Gastroesophageal sphincter (tissue), 4 donors: Measurements from ENCODE around the gene HSF4. TPM values are rescaled to one million over a fixed set of nuclear protein-coding genes. Genes with fewer than 3 reads are reported as not detected.

Experiments
- ATAC-seq: fragments of 150-250 bp; one replicate; pipeline ENCODE4 v1.9.1; 2016; ENCODE audit warnings: mild to moderate bottlenecking, moderate library complexity
- H3K27ac ChIP-seq, 4 donors: fragments of 200-600 bp; sonication (generic) in 3 of 4; 1 replicate in 3 of 4; 2 replicates in 1 of 4; pipeline ENCODE4 v1.5.1; 2016 to 2019
- H3K27me3 ChIP-seq: fragments of 200-600 bp; sonication (generic); one replicate; pipeline ENCODE4 v1.5.1; 2019
- H3K36me3 ChIP-seq, 2 donors: fragments of 200-600 bp; sonication (generic); one replicate each; pipeline ENCODE4 v1.5.1; 2019; ENCODE audit warnings: control low read depth in 1 of 2
- H3K4me1 ChIP-seq, 3 donors: fragments of 200-600 bp; sonication (generic); 1 replicate in 2 of 3; 2 replicates in 1 of 3; pipeline ENCODE4 v1.5.1; 2016 to 2019; ENCODE audit warnings: control low read depth in 2 of 3
- H3K4me3 ChIP-seq, 2 donors: fragments of 200-600 bp; sonication (generic); one replicate each; pipeline ENCODE4 v1.5.1; 2019; ENCODE audit warnings: mild to moderate bottlenecking in 1 of 2, moderate library complexity in 1 of 2
- H3K9me3 ChIP-seq, 3 donors: fragments of 200-600 bp; sonication (generic); one replicate each; pipeline ENCODE4 v1.5.1; 2017 to 2019; ENCODE audit warnings: control low read depth in 2 of 3
- EP300 ChIP-seq: sonication (generic); formaldehyde crosslinking; IDR thresholded peaks from one replicate; pipeline ENCODE4 v1.6.1; 2017; ENCODE audit warnings: antibody characterized with exemption, mild to moderate bottlenecking
- POLR2A ChIP-seq, 2 donors: fragments of 450-650 bp; IDR thresholded peaks; one replicate each; pipeline ENCODE4 v1.6.1; 2017; ENCODE audit warnings: antibody characterized with exemption in 2 of 2, mild to moderate bottlenecking in 2 of 2, moderate library complexity in 1 of 2
- POLR2AphosphoS5 ChIP-seq: sonication (generic); formaldehyde crosslinking; IDR thresholded peaks from one replicate; pipeline ENCODE4 v1.6.1; 2017; ENCODE audit warnings: antibody characterized with exemption
- WGBS, 2 donors: methylation state at CpG; one replicate each; pipeline ENCODE4 v1.1.5; 2018; ENCODE audit warnings: low coverage in 1 of 2; 5-methylcytosine and 5-hydroxymethylcytosine counted together
- total RNA-seq, 4 donors: library from RNA; depleted of rRNA; stranded (reverse); fragments of >200 nt; gene quantifications; one replicate each; pipeline ENCODE4 v1.1.0, GENCODE V29; 2016
- TF ChIP-seq, protein P1 (sequence below), 4 experiments: fragments of 200-600 bp in 2 of 4; fragments of 450-650 bp in 2 of 4; sonication (generic) in 1 of 4; IDR thresholded peaks; one replicate each; pipeline ENCODE4 v1.5.1; 2017 to 2019; ENCODE audit warnings: antibody characterized with exemption in 4 of 4, mild to moderate bottlenecking in 2 of 4, moderate library complexity in 2 of 4

Gene HSF4
- total RNA-seq, 4 donors from 2014 or later, result 7.7 to 110 (median 59.4) TPM

GRCh38 chr16:67197704-67198103 lies 33.2 kb downstream of the HSF4 start:
- H3K27me3 ChIP-seq, result no peaks in the 10 kb centered on the region
- peaks cover 0 to 82% of the 10 kb centered on the region in 2 donors for H3K36me3 ChIP-seq
- no peak for TF ChIP-seq POLR2A (IDR thresholded peaks at IDR 0.05)
- TF ChIP-seq, protein P1, sequence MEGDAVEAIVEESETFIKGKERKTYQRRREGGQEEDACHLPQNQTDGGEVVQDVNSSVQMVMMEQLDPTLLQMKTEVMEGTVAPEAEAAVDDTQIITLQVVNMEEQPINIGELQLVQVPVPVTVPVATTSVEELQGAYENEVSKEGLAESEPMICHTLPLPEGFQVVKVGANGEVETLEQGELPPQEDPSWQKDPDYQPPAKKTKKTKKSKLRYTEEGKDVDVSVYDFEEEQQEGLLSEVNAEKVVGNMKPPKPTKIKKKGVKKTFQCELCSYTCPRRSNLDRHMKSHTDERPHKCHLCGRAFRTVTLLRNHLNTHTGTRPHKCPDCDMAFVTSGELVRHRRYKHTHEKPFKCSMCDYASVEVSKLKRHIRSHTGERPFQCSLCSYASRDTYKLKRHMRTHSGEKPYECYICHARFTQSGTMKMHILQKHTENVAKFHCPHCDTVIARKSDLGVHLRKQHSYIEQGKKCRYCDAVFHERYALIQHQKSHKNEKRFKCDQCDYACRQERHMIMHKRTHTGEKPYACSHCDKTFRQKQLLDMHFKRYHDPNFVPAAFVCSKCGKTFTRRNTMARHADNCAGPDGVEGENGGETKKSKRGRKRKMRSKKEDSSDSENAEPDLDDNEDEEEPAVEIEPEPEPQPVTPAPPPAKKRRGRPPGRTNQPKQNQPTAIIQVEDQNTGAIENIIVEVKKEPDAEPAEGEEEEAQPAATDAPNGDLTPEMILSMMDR (IDR thresholded peaks at IDR 0.05), result no peak
- TF ChIP-seq POLR2AphosphoS5, result no peak
- no peak overlapping the region for H3K4me3 ChIP-seq
- no peaks in the 10 kb centered on the region for H3K9me3 ChIP-seq
- WGBS, 2 donors, result 100% methylated on average over 1 of the region's 6 CpGs; no CpG with 5 or more reads in 1 of the 2 donors
- peaks cover 0 to 53% (median 20%) of the 10 kb centered on the region in 3 donors for H3K4me1 ChIP-seq
- H3K27ac ChIP-seq, result no peak overlapping the region
- no peak for ATAC-seq

DNA sequence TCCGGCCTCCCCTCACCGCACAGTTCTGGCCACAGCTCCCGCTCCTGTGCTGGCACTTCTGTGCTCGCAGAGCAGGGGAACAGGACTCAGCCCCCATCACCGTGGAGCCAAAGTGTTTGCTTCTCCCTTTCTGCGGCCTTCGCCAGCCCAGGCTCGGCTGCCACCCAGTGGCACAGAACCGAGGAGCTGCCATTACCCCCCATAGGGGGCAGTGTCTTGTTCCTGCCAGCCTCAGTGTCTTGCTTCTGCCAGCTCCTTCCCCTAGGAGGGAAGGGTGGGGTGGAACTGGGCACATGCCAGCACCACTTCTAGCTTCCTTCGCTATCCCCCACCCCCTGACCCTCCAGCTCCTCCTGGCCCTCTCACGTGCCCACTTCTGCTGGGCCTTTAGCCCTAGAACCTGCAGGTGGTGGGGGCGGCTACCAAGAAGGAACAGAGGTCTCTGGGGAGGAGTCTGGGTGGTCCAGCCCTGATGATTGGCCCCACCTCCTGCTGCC lies 33.7 kb downstream of the HSF4 start:
- peaks cover 0 to 86% of the 10 kb centered on the region in 2 donors for H3K36me3 ChIP-seq
- H3K4me3 ChIP-seq, result no peak overlapping the region
- H3K4me1 ChIP-seq, result peaks cover 0 to 47% (median 14%) of the 10 kb centered on the region in 3 donors
- ATAC-seq, result peak; percentile 26
- H3K9me3 ChIP-seq, result no peaks in the 10 kb centered on the region
- H3K27me3 ChIP-seq, result no peaks in the 10 kb centered on the region
- TF ChIP-seq, protein P1 (IDR thresholded peaks at IDR 0.05), result peak in 3 of 4 experiments; percentile 31 to 56 (median 38)
- TF ChIP-seq POLR2A (IDR thresholded peaks at IDR 0.05), result no peak
- WGBS, 2 donors, result 50 to 70% methylated on average over 1 to 2 of the region's 12 CpGs
- no peak overlapping the region for H3K27ac ChIP-seq

GRCh38 chr16:67199011-67199807 lies 34.7 kb downstream of the HSF4 start, which contains the start of gene ELMO3:
TSS of gene ELMO3 (plus strand) at chr16:67199131. CDS start at chr16:67199327, 196 bp downstream.
- Histone ChIP-seq H3K27ac (peak within 1 kb of the TSS in 1 of 4 donors; percentile 2), H3K27me3 (no peaks in the 10 kb centered on the region), H3K4me1 (peaks cover 0 to 38% (median 12%) of the 10 kb centered on the region in 3 donors), H3K9me3 (no peaks in the 10 kb centered on the region), H3K36me3 (peaks cover 0 to 86% of the 10 kb centered on the region in 2 donors), H3K4me3 (peak within 1 kb of the TSS in 1 of 2 donors; percentile 22)
- no peak for TF ChIP-seq POLR2AphosphoS5
- TF ChIP-seq, protein P1 (IDR thresholded peaks at IDR 0.05), result peak in 3 of 4 experiments; percentile 17 to 48 (median 23)
- WGBS, 2 donors, result 0 to 77% methylated on average over 2 to 3 of the region's 61 CpGs
- peak; percentile 57 for ATAC-seq

DNA sequence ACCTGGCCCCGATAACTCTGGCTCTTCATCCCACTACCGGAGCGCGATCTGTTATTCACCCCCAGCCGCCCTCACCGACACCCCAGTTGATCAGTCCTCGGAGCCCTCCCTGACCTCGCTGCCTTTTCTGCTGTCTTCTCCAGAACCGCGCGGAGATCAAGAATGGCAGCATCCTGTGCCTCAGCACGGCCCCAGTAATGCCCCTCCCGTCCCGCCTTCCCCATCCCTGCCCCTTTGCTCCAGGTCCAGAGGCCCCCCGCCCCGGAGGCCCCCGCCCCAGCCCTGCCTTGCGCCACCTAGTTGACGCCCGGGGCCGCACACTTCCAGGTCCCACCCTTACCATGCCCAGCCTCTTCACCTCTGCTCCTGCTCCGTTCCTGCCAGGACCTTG lies 35.3 kb downstream of the HSF4 start:
- Histone ChIP-seq H3K4me1 (peaks cover 0 to 32% (median 12%) of the 10 kb centered on the region in 3 donors), H3K27me3 (no peaks in the 10 kb centered on the region), H3K36me3 (peaks cover 0 to 83% of the 10 kb centered on the region in 2 donors), H3K4me3 (peak overlapping the region in 1 of 2 donors; percentile 22), H3K9me3 (no peaks in the 10 kb centered on the region), H3K27ac (peak overlapping the region in 1 of 4 donors; percentile 2)
- WGBS, 2 donors, result 0 to 42% methylated on average over 1 to 7 of the region's 22 CpGs
- peak; percentile 8 for ATAC-seq
- TF ChIP-seq POLR2AphosphoS5, result no peak
- no peak for TF ChIP-seq POLR2A (IDR thresholded peaks at IDR 0.05)
- TF ChIP-seq EP300, result no peak
- TF ChIP-seq, protein P1 (IDR thresholded peaks at IDR 0.05), result peak in 1 of 4 experiments; percentile 7

- Histone ChIP-seq H3K27me3 (no peaks in the 10 kb centered on the region), H3K27ac (no peak overlapping the region), H3K36me3 (peaks cover 0 to 76% of the 10 kb centered on the region in 2 donors), H3K4me3 (no peak overlapping the region), H3K9me3 (no peaks in the 10 kb centered on the region), H3K4me1 (peaks cover 0 to 25% (median 12%) of the 10 kb centered on the region in 3 donors)
- TF ChIP-seq POLR2AphosphoS5, result no peak
- TF ChIP-seq EP300, result no peak
- TF ChIP-seq, protein P1 (IDR thresholded peaks at IDR 0.05), result no peak
- no peak for TF ChIP-seq POLR2A (IDR thresholded peaks at IDR 0.05)
- no CpG with 5 or more reads among the region's 8 CpGs for WGBS, 2 donors
- no peak for ATAC-seq
These were observed 35.9 kb downstream of the HSF4 start for GRCh38 chr16:67200491-67200890.
